ENCODE results near the gene FAM200B. TPM values are rescaled to one million over a fixed set of nuclear protein-coding genes. Genes with fewer than 3 reads are reported as not detected.
A peak's percentile ranks its signal among the peaks of the same experiment; 100 is the strongest.
"Not testable (repeated sequence)": the region's sequence is repeated elsewhere in the genome, so short reads cannot be mapped to it uniquely, and the experiment has no call there.

The FAM200B gene
- total RNA-seq, 1 donor from 2014 or later, result 29.3 TPM

- no peak overlapping the region for H3K4me3 ChIP-seq
- no peak for DNase-seq
- TF ChIP-seq, protein P1, sequence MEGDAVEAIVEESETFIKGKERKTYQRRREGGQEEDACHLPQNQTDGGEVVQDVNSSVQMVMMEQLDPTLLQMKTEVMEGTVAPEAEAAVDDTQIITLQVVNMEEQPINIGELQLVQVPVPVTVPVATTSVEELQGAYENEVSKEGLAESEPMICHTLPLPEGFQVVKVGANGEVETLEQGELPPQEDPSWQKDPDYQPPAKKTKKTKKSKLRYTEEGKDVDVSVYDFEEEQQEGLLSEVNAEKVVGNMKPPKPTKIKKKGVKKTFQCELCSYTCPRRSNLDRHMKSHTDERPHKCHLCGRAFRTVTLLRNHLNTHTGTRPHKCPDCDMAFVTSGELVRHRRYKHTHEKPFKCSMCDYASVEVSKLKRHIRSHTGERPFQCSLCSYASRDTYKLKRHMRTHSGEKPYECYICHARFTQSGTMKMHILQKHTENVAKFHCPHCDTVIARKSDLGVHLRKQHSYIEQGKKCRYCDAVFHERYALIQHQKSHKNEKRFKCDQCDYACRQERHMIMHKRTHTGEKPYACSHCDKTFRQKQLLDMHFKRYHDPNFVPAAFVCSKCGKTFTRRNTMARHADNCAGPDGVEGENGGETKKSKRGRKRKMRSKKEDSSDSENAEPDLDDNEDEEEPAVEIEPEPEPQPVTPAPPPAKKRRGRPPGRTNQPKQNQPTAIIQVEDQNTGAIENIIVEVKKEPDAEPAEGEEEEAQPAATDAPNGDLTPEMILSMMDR (IDR thresholded peaks at IDR 0.05), result no peak
- ATAC-seq, result peak; percentile 52
- no peaks in the 10 kb centered on the region for H3K36me3 ChIP-seq
- H3K27me3 ChIP-seq, result no peaks in the 10 kb centered on the region
- no peak overlapping the region for H3K27ac ChIP-seq
- intact Hi-C loops (cut with DNase I), result no loop called here
- H3K4me1 ChIP-seq, result peaks cover 10% of the 10 kb centered on the region
- no peaks in the 10 kb centered on the region for H3K9me3 ChIP-seq
Measured at GRCh38 chr4:15720851-15721250, 39.2 kb downstream of the FAM200B start.

GRCh38 chr4:15725608-15726007 is 44.0 kb downstream of the FAM200B start:
- DNase-seq (no peak), ATAC-seq (no peak)
- Histone ChIP-seq H3K4me3 (no peak overlapping the region), H3K4me1 (no peaks in the 10 kb centered on the region), H3K27me3 (no peaks in the 10 kb centered on the region), H3K36me3 (no peaks in the 10 kb centered on the region), H3K27ac (no peak overlapping the region), H3K9me3 (no peaks in the 10 kb centered on the region)
- intact Hi-C loops (cut with DNase I), result no loop called here
- TF ChIP-seq, protein P1 (IDR thresholded peaks at IDR 0.05), result no peak

GRCh38 chr4:15729910-15730533 is 48.4 kb downstream of the FAM200B start:
- no peak for DNase-seq
- intact Hi-C loops (cut with DNase I), result no loop called here
- Histone ChIP-seq H3K27ac (no peak overlapping the region), H3K27me3 (no peaks in the 10 kb centered on the region), H3K9me3 (no peaks in the 10 kb centered on the region), H3K36me3 (no peaks in the 10 kb centered on the region), H3K4me3 (no peak overlapping the region), H3K4me1 (no peaks in the 10 kb centered on the region)
- TF ChIP-seq, protein P1 (IDR thresholded peaks at IDR 0.05), result peak; percentile 90
- peak; percentile 89 for ATAC-seq

GRCh38 chr4:15733061-15733460 is 51.4 kb downstream of the FAM200B start:
- H3K9me3 ChIP-seq; DNase-seq; H3K4me1 ChIP-seq; H3K27me3 ChIP-seq; intact Hi-C loops (cut with DNase I); H3K4me3 ChIP-seq; ATAC-seq; H3K36me3 ChIP-seq; H3K27ac ChIP-seq: not testable (repeated sequence)

DNA sequence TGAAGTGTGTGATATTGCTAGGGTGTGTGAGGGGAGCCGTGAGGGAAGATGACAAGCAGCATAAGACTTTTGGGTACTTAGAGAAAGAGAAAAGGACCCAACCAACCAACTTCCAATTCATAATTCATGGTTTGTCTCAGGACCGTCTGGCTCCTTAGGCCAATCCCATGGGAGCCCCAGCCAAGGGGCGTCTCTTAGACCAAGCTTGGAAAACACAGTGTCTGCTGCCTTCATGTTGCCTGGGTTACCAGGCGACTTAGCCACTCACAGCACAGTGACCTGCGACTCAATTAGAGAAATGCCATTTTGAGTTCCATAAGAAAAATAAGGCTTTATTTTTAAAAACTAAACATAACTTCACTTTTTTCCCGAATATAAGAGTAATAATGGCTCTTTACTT is 53.9 kb downstream of the FAM200B start:
- no peaks in the 10 kb centered on the region for H3K4me1 ChIP-seq
- no peaks in the 10 kb centered on the region for H3K27me3 ChIP-seq
- H3K36me3 ChIP-seq, result no peaks in the 10 kb centered on the region
- no peak overlapping the region for H3K4me3 ChIP-seq
- H3K27ac ChIP-seq, result no peak overlapping the region
- no peaks in the 10 kb centered on the region for H3K9me3 ChIP-seq
- ATAC-seq (no peak), DNase-seq (no peak)
- TF ChIP-seq, protein P1 (IDR thresholded peaks at IDR 0.05), result no peak
- intact Hi-C loops (cut with DNase I), result no loop called here

DNA sequence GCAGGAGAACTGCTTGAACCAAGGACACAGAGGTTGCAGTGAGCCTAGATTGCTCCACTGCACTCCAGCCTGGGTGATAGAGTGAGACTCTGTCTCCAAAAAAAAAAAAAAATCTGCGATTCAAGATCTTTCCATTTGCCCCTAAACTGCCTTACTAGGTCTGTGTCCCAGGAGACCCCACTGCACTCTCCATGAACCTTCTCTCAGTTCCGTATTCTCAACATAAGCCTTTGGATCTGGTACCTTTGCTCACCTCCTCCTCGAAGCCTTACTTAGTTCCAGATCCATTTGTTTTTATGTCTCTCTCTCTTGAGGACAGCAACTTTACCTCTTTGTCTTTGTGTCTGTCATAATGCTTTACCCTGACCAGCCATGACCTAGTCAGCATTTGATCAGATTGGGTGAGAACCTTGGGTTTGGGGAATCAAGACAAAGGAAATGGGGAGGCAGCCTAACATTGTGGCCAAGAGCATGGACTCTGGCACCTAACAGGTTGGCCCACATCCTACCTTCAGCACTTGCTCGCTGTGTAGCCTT is 55.0 kb downstream of the FAM200B start:
- no peaks in the 10 kb centered on the region for H3K27me3 ChIP-seq
- H3K27ac ChIP-seq, result no peak overlapping the region
- no peak overlapping the region for H3K4me3 ChIP-seq
- DNase-seq, result no peak
- H3K4me1 ChIP-seq, result no peaks in the 10 kb centered on the region
- no peaks in the 10 kb centered on the region for H3K36me3 ChIP-seq
- ATAC-seq, result no peak
- intact Hi-C loops (cut with DNase I), result no loop called here
- TF ChIP-seq, protein P1 (IDR thresholded peaks at IDR 0.05), result no peak
- no peaks in the 10 kb centered on the region for H3K9me3 ChIP-seq
